NAMALWA (cell line): Measurements from ENCODE around the gene NAB2.
"Not testable (repeated sequence)": the region's sequence is repeated elsewhere in the genome, so short reads cannot be mapped to it uniquely, and the experiment has no call there.

Experiments used
- DNase-seq: peaks from one replicate; pipeline ENCODE4 v3.0.0-alpha.2; 2015; ENCODE audit warnings: low spot score

The NAB2 gene

DNA sequence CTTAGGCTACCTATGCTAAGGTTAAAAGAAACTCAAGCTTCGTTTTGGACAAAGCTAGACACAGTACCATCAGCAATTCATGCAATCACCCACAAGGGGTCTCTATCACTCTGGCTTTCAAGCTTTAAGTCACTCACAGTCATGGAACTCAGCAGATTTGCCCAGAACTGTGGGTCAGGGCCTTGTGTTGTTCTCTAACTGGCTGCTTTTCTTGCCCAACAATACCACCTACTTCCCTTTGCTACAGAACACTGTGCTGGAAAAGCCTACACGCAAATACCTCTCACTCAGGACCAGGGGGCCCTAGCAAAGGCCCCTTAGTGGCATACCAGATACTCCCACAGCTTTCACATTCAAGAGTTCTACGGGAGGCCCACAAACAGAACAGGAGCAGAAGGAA lies 19.4 kb upstream of the NAB2 start:
- DNase-seq = peak; percentile 87

DNA sequence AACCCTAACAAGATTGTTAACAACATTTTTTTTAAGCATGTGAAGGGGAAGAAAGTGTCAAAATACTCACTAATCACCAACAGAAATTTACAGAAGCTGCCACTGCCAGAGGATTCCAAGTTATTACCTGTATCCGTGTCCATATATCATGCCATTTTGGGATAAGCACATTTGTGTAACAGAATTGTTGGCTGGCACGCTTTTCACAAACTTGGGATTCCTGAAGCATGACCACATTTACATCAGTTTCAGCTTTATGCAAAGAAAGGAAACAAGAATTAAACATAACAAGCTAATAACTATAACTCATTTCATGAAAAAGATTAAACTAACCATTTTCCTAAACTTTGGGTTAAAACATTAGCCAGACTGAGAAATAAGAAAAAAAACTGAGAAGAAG lies 16.3 kb upstream of the NAB2 start:
- no peak for DNase-seq

DNA sequence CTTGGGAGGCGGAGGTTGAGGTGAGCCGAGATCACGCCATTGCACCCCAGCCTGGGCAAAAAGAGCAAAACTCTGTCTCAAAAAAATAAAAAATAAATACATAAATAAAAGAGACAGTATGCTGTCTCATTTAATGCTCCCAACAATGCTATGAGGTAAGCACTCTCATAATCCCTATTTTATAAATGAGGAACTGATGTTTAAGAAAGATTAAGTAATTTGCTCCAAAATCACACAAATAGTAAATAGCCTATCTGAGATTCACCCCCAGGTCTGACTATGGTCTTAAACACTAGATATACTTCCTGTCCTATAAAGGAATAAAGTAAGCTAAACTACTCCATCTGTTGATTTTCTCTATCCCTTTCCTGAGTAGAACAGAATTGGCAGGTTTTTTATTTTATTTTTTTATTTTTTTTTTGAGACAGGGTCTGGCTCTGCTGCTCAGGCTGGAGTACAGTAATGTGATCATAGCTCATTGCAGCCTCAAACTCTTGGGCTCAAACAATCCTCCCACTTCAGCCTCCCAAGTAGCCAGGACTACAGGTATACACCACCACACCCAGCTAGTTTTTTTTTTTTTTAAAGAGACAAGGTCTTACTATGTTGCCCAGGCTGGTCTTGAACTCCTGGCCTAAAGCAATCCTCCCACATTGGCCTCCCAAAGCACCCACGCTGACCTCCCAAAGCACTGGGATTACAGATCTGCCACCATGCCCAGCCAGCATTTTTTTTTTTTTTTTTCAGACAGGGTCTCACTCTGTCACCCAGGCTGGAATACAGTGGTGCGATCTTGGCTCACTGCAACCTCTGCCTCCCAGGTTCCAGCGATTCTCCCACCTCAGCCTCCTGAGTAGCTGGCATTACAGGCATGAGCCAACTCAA lies 15.1 kb upstream of the NAB2 start:
- DNase-seq = not testable (repeated sequence)

DNA sequence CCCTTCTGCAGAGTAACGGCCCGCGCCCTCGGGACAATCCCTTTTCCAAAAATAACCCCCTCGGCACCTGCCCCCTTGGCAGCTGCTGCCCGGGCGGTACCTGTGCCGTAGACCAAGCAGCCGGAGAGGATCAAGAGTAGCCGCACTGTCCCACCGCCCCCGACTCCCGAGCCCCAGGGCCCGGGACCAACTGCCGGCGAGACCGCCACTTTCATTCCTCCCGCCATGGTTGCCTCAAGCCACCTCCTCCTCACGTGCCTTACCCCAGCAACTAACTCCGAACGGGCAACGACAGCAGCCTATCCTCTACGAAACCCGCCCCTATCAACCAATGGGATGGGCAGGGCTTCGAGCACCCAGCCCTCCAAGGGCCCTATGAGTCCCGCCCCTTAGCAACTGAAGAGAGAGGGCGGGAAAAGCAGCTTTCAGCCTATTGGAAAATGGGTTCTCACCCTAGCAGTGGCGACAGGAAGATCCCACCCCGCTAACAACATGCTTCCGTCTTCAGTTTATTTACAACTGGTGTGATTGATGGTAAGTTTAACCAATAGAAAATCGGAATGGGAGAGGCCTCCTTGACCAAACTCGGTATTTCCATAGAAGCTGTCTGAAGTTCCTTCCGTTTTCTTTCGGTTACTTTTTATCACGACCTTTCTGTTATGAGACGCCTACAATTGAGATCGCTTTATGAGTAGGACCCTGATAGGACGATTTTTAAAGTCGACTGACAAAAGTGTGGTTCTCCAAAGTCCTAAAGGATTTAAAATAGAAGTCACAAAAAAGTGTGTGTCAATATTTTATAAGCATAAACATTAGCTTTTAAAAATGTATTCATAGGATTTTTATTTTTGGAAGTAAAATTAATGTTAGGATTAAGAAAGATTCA lies 10.2 kb upstream of the NAB2 start, which contains the start of gene NEMP1:
Gene NEMP1 (minus strand): TSS at position 273 of the 886 bp plus-strand sequence. CDS start 46 bp downstream, at position 227.
- DNase-seq = peak; percentile 100

DNA sequence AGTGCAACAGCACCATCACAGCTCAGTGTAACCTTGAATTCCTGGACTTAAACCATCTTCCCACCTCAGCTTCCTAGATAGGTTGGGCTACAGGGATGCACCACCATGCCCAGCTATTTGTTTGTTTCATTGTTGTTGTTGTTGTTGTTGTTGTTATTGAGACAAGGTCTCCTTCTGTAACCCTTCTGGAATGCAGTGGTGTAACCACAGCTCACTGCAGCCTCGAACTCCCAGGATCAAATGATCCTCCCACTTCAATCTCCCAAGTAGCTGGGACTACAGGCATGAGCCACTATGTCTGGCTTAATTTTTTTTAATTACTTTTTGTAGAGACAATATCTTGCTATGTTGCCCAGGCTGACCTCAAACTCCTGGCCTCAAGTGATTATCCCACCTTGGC lies 9.1 kb upstream of the NAB2 start:
- DNase-seq = no peak

DNA sequence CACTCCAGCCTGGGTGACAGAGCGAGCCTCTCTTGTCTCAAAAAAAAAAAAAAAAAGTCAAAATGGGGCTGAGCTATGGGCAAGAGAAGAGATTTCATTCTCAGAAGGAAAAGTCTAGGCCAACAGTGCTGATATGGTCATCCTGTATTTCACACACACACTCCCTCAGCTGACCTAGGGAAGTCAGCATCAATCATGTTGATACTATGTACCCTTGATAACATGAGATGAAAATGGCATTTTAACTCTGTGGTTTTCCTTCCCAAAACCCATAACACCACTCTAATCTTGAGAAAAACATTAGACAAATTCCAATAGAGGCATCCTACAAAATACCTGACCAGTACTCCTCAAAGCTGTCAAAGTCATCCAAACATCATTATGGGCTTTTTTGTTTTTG lies 8.1 kb upstream of the NAB2 start:
- no peak for DNase-seq

DNA sequence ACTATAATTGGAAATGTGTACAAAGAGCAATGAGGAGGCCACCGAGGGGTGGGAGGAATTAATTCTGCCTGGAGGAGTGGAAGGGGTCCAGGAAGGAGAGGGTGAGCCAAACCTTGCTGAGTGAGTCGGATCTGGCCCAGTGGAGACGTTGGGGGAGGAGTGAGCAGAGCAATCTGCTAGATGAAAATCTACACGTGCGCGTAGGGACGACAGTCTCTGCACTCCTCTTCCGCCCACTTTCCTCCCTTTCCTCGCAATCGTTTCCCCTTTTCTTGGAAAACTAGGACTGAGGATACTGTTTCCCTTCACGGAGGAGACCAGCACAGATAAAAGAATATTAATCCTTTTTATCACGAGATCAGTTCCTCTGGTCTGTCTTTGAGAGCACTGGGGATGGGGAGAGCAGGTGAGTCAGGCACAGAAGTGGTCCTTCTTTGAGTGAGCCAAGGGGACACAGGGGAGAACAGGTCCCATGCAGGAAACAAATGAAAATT lies 2.9 kb upstream of the NAB2 start:
- no peak for DNase-seq

DNA sequence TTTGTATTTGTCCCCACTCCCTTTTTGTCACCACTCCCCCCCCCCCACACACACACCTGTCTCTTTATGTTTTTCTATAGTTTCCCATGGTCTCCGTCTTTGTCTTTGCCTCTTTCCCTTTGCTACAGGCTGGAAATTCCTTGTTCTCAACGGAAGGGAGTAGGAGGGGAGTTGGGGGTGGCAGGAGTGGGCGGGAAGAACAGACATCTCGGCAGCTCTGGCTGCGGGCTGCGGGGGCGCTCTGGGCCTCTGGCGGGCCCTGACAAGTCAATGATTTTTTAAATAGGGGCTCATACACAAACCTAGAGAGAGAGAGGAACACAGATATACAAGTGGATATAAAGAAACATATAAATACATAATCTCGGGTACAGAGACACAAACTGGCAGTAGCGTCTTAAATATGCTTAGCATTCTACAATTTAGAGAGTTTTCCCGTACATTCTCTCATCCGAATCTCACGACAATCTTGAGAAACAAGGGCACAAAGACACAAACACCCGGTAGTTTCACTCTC lies 2.4 kb upstream of the NAB2 start:
- DNase-seq = peak; percentile 76

DNA sequence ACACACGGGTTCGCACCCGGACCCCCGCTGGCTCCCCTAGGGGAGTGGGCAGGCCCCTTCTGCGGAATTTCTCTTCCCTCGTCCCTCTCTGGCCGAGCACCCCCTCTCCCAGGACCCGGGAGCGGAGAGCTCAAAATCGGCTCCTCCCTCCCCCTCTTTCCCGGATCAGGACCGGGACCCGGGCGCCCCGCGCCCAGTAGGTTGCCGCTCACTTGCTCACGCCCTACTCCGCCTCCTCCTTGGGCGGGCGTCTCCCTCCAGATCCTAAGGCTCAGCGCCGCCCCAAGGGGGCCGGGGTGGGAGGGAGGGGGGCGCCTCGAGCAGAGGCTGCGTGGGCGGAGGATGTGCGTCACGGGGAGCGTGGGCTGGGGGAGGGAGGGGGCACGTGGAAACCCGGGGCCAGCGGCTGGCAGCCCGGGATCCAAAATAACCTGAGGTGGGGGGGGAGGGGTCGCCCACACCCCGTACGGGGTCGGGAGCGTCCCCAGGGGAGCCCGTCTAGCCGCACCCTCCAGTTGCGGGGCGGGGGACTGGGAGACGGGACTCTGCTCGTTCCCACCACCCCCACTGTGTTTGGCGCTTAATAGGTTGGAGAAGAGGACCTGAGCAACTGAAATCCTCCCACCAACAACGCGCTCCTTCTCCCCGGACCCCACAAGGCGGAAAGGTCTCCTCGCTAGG lies 1.8 kb upstream of the NAB2 start:
- DNase-seq = peak; percentile 80

DNA sequence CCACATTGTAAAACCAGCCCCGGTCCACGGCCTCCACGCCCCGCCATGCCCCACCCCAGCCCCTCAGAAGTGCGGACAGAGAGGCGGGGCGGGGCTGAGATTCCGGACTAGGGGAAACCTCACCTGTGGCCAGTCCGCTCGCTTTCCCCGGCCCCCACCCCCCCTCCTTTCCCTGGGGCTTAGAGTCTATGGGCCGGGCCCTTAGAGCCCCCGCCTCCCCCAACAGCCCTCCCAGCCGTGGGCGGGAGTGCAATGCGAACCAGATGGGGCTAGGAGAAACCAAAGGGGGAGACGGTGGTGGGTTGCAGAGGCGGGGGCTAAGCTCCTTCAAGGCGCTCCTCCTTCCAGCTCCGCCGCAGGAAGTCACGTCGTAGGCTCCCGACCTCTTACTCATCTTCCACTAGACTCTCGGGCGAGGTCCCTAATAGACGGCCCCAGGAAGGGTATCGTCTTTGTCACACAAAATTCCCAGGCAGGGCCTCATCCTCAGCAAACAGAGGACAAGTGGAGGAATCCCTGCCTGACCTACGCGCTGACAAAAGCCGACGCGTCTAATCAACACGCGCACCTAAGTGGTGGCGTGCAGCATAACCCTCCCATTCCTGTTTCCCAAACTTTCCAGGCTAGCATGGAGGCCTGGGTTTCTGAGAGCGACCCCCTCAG lies 1.1 kb upstream of the NAB2 start:
- DNase-seq = peak; percentile 91

DNA sequence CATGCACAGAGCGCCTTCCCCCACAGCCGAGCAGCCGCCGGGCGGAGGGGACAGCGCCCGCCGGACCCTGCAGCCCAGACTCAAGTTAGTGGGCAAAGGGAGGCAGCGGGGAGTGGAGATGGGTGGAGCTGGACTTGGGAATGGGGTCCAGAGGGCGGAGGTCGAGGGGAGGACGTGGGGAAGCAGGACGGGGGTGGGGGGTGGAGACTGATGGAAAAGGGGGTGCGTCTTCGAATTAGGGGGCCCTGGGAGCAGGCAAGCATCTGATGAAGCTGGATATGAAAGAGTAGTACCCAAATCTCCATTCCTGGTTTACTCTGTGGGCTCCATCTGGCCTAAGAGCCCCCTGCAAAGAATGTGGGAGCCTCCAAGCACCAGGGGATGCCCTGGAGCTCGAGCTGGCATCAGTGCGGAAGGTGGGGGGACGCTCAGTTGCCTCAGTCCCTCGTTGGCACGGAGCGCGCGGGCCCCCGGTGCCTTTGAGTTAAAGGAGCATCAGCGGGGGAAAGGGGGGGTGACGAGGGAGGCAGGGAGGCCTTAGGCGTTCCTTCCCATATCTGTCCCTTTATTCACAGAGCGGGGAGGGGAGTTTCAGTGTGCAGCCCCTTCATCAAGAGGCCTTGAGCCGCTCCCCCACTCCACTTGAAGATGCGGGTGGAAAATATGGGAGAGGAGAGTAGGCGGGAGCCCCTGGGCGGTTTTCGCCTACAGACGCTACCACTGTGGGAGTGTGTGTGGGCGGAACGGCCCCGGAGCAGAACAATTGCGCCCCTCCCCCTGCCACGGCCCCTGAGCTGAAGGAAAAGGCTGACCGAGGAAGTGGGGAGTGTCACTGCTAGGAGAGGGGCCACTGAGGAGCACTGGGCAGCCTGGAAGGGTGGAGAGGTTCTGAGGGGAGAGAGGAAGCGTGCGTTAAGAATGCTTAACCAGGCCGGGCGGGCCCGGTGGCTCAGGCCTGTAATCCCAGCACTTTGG lies 644 bp downstream of the NAB2 start:
- peak; percentile 52 for DNase-seq

DNA sequence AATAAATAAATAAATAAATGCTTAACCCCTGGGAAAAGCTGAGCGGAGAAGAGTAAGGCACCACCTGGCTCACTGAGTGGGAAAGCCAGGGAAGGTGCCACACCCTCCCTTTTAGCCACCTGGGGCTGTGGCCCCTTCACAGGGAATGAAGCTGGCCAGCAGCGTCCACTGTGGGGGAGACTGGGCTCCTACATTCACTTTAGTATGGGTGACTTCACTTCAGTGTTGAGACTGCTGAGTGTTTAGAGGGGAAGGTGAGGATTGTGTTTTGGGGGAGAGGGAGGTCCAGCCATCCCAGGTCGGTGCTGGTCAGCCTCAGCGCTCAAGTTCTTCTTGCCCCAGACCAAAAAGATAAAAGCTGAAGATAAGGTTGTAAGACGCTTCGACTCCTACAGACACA lies 1.6 kb downstream of the NAB2 start:
- no peak for DNase-seq

DNA sequence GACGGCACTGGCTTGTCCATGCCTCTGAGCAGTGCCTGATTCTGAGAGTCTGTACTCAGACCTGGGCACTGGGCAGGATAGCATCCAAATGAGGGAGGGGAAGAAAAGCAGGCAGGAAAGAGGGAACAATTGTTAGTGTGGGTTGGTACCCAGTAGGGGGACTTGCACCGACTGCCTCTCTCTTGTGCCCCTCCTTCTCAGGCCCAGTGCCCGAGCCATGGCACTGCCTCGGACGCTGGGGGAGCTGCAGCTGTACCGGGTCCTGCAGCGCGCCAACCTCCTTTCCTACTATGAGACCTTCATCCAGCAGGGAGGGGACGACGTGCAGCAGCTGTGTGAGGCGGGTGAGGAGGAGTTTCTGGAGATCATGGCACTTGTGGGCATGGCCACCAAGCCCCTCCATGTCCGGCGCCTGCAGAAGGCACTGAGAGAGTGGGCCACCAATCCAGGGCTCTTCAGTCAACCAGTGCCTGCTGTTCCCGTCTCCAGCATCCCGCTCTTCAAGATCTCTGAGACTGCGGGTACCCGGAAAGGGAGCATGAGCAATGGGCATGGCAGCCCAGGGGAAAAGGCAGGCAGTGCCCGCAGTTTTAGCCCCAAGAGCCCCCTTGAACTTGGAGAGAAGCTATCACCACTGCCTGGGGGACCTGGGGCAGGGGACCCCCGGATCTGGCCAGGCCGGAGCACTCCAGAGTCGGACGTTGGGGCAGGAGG lies 2.2 kb downstream of the NAB2 start:
- DNase-seq = no peak

DNA sequence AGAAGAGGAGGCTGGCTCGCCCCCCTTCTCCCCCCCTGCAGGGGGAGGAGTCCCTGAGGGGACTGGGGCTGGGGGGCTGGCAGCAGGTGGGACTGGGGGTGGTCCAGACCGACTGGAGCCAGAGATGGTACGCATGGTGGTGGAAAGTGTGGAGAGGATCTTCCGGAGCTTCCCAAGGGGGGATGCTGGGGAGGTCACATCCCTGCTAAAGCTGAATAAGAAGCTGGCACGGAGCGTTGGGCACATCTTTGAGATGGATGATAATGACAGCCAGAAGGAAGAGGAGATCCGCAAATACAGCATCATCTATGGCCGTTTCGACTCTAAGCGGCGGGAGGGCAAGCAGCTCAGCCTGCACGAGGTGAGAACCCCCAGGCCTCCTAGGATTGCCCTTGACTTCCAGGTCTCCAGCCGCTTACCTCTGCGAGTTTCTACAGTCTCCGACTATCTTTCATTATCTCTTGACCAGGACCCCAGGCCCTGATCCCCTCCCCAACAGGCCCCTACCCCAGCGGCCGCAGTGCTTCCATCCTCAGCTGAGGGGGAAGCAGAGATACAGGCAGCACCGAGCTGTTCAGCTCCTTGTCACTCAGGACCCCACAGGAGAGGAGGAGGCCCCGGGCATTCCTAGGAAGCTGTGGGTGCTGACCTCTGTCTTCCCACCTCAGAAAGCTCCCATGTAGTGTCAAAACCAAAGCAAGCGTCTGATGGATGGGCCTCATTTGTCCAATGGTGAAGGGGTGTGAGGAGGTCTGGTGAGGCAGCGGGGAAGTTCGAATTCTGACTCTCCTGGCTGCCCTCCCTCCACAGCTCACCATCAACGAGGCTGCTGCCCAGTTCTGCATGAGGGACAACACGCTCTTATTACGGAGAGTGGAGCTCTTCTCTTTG lies 3.0 kb downstream of the NAB2 start:
- no peak for DNase-seq

DNA sequence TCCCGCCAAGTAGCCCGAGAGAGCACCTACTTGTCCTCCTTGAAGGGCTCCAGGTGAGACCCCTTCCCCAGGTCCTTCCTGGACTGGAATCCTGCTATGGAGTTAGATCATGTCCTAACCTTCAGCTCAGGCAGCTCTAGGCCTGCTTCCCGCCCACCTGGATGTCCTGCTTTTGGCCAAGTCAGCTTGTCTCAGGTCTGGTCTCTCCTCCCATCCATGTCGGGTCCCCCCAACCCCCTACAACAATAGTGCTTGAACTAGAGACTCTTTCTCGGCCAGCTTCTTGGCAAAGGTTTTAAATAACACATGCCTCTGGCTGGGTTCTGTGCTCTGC lies 3.6 kb downstream of the NAB2 start:
- no peak for DNase-seq

DNA sequence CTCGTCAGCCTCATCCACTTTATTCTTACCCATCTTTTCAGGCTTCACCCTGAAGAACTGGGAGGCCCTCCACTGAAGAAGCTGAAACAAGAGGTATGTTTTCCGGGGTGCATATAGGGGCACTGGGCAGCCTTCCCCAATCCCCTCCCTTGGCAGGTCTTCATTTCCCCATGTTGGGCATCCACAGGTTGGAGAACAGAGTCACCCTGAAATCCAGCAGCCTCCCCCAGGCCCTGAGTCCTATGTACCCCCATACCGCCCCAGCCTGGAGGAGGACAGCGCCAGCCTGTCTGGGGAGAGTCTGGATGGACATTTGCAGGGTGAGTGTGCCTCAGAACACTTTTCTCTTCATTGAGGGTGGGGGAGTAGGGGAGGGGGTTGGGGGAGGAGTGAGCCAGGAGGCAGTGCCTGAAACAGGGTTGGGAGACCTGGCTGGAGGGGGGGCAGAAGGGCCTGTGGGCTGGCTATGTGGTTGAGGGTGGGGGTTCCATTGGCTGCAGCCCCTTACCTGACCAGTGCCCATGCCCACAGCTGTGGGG lies 4.0 kb downstream of the NAB2 start:
- no peak for DNase-seq

DNA sequence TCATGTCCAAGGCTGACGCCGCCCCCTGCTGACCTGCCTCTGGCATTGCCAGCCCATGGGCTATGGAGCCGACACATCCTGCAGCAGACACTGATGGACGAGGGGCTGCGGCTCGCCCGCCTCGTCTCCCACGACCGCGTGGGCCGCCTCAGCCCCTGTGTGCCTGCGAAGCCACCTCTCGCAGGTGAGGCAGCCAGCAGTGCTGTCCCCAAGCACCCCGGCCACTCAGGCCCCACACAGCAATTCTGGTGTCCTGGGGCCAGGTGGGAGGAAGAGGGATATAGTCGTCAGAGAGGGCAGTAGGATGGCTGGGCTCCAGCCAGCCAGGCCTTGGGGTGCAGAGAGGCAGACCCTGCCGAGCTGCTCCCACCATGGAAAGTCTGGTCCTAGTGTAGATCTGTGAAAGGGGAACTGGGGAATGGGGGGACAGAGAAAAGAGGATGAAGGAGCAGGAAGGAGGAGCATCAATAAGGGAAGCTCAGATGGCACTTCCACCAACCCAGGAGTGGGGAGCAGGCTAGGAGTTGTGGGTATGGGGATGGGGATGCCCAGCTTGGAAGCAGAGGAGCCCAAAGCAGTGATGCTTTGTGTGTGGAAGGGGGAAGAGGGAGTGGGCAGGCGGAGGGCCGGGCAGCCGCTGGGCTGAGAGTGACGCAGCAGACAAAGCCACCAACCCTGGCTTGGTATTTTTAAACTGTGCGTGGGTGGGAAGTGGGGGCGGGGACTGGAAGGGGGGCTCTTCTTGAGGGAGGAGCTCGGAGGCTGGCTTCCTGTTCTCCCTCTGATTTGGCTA lies 4.7 kb downstream of the NAB2 start:
- DNase-seq = peak; percentile 47
